HG03521 (cell line): ENCODE data around the gene NMRK2.
"Not testable (repeated sequence)": the region's sequence is repeated elsewhere in the genome, so short reads cannot be mapped to it uniquely, and the experiment has no call there.

Experiments
- ATAC-seq: cut with Tn5 transposase; IDR thresholded peaks from one replicate; pipeline ENCODE4 v1.9.1; 2021; ENCODE audit warnings: mild to moderate bottlenecking, moderate library complexity; ENCODE audit not compliant: unreplicated experiment

NMRK2 gene

GRCh38 chr19:3932931-3933810 is at the start of gene NMRK2:
NMRK2 (plus strand) TSS chr19:3933069; CDS start chr19:3933672, 603 bp downstream.
- no peak for ATAC-seq

- no peak for ATAC-seq
These were observed 42.3 kb upstream of the NMRK2 start for GRCh38 chr19:3890591-3890990.

GRCh38 chr19:3893509-3894179 is 39.2 kb upstream of the NMRK2 start:
- ATAC-seq: no peak

GRCh38 chr19:3894959-3895358 is 37.9 kb upstream of the NMRK2 start:
- ATAC-seq: not testable (repeated sequence)

GRCh38 chr19:3895788-3896187 is 37.1 kb upstream of the NMRK2 start:
- ATAC-seq: no peak

GRCh38 chr19:3897936-3898335 is 34.9 kb upstream of the NMRK2 start:
- ATAC-seq: no peak

- no peak for ATAC-seq
These were observed 34.4 kb upstream of the NMRK2 start for GRCh38 chr19:3898426-3898825.

- no peak for ATAC-seq
These were observed 33.2 kb upstream of the NMRK2 start for GRCh38 chr19:3899531-3900294.

GRCh38 chr19:3902317-3902973 is 30.4 kb upstream of the NMRK2 start:
- ATAC-seq: no peak

GRCh38 chr19:3904233-3904632 is 28.6 kb upstream of the NMRK2 start:
- no peak for ATAC-seq

GRCh38 chr19:3907626-3908265 is 25.1 kb upstream of the NMRK2 start:
- ATAC-seq: no peak

- ATAC-seq: no peak
These were observed 24.4 kb upstream of the NMRK2 start for GRCh38 chr19:3908266-3909054.

GRCh38 chr19:3910105-3910504 is 22.8 kb upstream of the NMRK2 start:
- no peak for ATAC-seq

- ATAC-seq: no peak
These were observed 18.7 kb upstream of the NMRK2 start for GRCh38 chr19:3914199-3914598.

GRCh38 chr19:3916033-3916432 is 16.8 kb upstream of the NMRK2 start:
- ATAC-seq: no peak

GRCh38 chr19:3919793-3920192 is 13.1 kb upstream of the NMRK2 start:
- no peak for ATAC-seq

GRCh38 chr19:3923096-3923758 is 9.6 kb upstream of the NMRK2 start:
- ATAC-seq: no peak

- ATAC-seq: no peak
These were observed 9.0 kb upstream of the NMRK2 start for GRCh38 chr19:3923912-3924311.

- ATAC-seq: no peak
These were observed 1.8 kb upstream of the NMRK2 start for GRCh38 chr19:3931041-3931440.
